OCI-LY3 (cell line): ENCODE results near the gene ASL.
"Not testable (repeated sequence)": the region's sequence is repeated elsewhere in the genome, so short reads cannot be mapped to it uniquely, and the experiment has no call there.

Experiments
- CTCF ChIP-seq: fragments of 200-600, 300-600 bp; sonication (generic); IDR thresholded peaks from 2 replicates; pipeline ENCODE4 v1.5.1; 2014; ENCODE audit warnings: antibody characterized with exemption, low read length, low read depth
- EZH2phosphoT487 ChIP-seq: fragments of 200-600 bp; shearing (Covaris generic); IDR thresholded peaks from 2 replicates; pipeline ENCODE4 v1.6.1; 2018; ENCODE audit warnings: antibody characterized with exemption, mixed run types, low read depth

- TF ChIP-seq CTCF, EZH2phosphoT487: not testable (repeated sequence)
Measured at GRCh38 chr7:66108410-66108809, 32.8 kb downstream of the ASL start.
